ENCODE measurements around the gene NIPA2.
A peak's percentile ranks its signal among the peaks of the same experiment; 100 is the strongest.
"Not testable (repeated sequence)": the region's sequence is repeated elsewhere in the genome, so short reads cannot be mapped to it uniquely, and the experiment has no call there.

NIPA2 gene

GRCh38 chr15:22838292-22839042, at the start of gene NIPA2:
TSS of gene NIPA2 (plus strand) at chr15:22838666. CDS start at chr15:22851732, 13,066 bp downstream.
- DNase-seq = peak; percentile 98 to 99

GRCh38 chr15:22794063-22794462, 44.4 kb upstream of the NIPA2 start:
- DNase-seq = no peak

- DNase-seq = no peak
Observed at GRCh38 chr15:22794621-22795167, 43.8 kb upstream of the NIPA2 start.

- no peak for DNase-seq
Observed at GRCh38 chr15:22795206-22796063, 43.0 kb upstream of the NIPA2 start.

- no peak for DNase-seq
Observed at GRCh38 chr15:22796079-22796478, 42.4 kb upstream of the NIPA2 start.

GRCh38 chr15:22799902-22800301, 38.6 kb upstream of the NIPA2 start:
- DNase-seq = no peak

- not testable (repeated sequence) for DNase-seq
Observed at GRCh38 chr15:22803006-22803405, 35.5 kb upstream of the NIPA2 start.

- no peak for DNase-seq
Observed at GRCh38 chr15:22806156-22806555, 32.3 kb upstream of the NIPA2 start.

GRCh38 chr15:22806664-22807063, 31.8 kb upstream of the NIPA2 start:
- no peak for DNase-seq

- not testable (repeated sequence) for DNase-seq
Observed at GRCh38 chr15:22807831-22808230, 30.6 kb upstream of the NIPA2 start.

GRCh38 chr15:22808240-22808639, 30.2 kb upstream of the NIPA2 start:
- no peak for DNase-seq

- no peak for DNase-seq
Observed at GRCh38 chr15:22808761-22809280, 29.6 kb upstream of the NIPA2 start.

- DNase-seq = no peak
Observed at GRCh38 chr15:22810033-22810852, 28.2 kb upstream of the NIPA2 start.

GRCh38 chr15:22810853-22811338, 27.6 kb upstream of the NIPA2 start:
- no peak for DNase-seq

- DNase-seq = peak in 1 of 2 experiments; percentile 2
Observed at GRCh38 chr15:22811640-22812039, 26.8 kb upstream of the NIPA2 start.

- DNase-seq = no peak
Observed at GRCh38 chr15:22813844-22814243, 24.6 kb upstream of the NIPA2 start.

GRCh38 chr15:22815766-22816165, 22.7 kb upstream of the NIPA2 start:
- DNase-seq = peak in 1 of 2 experiments; percentile 28

- no peak for DNase-seq
Observed at GRCh38 chr15:22819651-22820050, 18.8 kb upstream of the NIPA2 start.

GRCh38 chr15:22823495-22824128, 14.9 kb upstream of the NIPA2 start:
- DNase-seq = no peak

- DNase-seq = no peak
Observed at GRCh38 chr15:22827125-22827524, 11.3 kb upstream of the NIPA2 start.

GRCh38 chr15:22831473-22831872, 7.0 kb upstream of the NIPA2 start:
- no peak for DNase-seq
